Activated CD8-positive, alpha-beta memory T cell treated with anti-CD3 and anti-CD28 coated beads for 48 hours (primary cell): ENCODE results near the gene TRAPPC5.
"Not testable (repeated sequence)": the region's sequence is repeated elsewhere in the genome, so short reads cannot be mapped to it uniquely, and the experiment has no call there.

Experiments
- DNase-seq, 3 experiments: peaks; one replicate each; pipeline ENCODE4 v3.0.0-alpha.2; 2020; ENCODE audit warnings: low read depth in 2 of 3, low spot score in 2 of 3

The TRAPPC5 gene

DNA sequence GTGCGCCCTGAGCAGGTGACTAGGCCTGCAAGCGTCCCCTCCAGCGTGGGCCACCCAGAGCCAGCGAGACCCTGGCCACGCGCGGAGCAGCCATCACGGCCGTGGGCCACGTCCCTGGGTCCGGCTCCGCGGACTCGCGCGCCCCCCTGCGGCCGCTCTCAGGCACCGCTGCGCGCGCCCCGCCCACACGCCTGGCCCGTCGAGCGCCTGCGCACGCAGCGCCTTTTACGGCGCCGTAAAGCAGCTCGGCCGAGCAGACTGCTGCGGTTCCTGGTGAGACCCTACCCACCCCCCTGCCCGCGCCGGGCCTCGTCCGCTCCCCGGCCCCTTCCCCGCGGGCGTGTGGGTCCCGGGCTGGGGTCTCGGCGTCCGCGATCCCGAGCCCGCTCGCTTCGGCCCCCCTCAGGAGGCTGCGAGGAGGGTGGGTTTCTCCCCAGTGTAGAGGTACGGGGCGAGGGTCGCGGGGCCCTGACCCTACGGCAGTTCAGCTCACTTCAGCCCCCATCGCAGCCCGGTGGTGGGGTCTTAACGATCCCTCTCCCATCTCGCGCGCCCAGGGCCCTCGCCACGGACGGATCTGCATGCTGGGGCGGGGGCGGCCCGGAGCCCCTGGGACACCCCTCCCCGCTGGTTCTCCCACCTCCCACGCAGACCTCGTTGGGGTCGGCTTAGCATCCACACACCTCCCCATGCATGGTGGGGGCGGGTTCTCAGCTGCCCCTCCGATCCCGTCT lies at the start of gene TRAPPC5:
TSS of gene TRAPPC5 (plus strand) at position 228 of the 734 bp plus-strand sequence. CDS start 1,421 bp downstream, outside the sequence.
- peak; percentile 72 to 79 (median 77) for DNase-seq

DNA sequence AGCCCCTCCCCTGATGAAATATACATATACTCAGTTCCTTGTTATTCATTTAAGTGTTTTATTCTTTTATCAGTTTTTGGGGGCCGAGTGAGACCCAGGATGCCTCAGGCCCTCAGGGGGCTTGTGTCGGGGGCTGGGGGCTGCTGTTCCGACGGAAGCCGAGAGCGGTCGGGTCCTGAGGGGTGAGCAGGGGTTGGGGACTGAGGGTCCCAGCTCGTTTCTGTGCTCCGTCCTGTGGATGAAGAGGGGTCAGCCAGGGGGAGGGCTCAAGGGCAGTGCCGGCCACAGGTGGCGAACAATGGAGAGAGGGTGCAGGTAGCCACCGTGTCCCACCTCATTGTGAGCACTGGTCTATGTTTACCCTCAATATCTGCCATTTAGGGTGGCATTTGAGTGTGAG lies 49.1 kb upstream of the TRAPPC5 start:
- no peak for DNase-seq

DNA sequence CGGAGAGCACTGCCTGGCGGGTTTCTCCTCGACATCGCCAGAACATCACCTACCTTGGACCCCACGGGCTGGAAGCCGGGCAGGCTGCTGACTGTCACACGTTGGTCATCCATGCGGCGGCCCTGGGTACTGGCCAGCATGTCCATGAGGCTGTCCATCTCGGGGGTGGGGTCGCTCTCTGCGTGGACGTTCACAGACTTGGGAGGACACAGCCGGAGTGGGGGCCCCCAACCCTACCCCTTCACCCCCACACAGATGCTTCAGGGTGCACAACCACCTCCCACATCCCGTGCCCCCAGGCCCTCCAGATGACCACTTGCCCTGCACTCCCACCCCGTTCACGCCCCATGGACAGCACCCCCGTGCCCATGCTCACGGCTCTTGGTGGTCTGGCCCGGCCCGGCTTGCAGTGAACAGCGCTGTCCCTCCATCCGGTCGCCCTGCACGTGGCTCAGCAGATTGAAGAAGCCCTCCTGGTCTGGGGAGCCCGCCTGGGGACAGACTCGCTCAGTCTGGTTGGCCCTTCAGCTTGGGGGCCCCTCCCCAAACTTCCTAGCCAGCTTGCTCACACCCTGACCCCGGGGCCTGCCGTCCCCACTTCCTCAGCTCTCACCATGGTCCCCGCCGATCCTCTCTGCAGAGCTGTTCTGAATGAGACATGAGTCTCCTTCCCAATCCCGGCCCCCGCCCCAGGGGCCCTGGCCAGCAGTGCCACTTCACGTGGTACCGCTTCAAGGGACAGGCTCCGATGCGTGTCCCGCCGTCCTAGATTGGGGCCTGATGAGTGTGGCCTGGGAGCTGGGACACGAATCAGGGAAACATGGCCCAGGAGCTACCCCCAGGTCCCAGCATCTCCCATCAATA lies 48.1 kb upstream of the TRAPPC5 start:
- no peak for DNase-seq

DNA sequence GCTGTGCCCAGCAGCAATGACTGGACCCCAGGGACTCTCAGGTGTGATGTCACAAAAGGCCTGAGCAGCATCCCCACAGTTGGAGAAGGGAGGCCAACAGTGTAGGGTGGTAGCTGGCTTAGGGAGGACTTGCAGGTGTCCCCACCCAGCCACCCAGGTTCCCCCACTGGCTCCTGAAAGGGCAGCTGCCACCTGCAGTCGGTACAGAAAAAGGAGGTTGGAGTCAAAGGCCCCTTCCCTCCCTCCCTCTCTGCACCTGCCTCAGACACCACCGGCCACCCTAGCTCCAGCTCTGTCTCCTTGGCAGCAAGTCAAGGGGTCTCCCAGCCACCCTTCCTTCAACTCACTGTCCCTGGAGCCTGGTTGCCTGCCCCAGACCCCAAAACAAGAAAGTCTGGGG lies 46.9 kb upstream of the TRAPPC5 start, which contains the start of gene PCP2:
TSS of gene PCP2 (minus strand) at position 22 of the 400 bp plus-strand sequence. CDS start 262 bp downstream, outside the sequence.
- no peak for DNase-seq

DNA sequence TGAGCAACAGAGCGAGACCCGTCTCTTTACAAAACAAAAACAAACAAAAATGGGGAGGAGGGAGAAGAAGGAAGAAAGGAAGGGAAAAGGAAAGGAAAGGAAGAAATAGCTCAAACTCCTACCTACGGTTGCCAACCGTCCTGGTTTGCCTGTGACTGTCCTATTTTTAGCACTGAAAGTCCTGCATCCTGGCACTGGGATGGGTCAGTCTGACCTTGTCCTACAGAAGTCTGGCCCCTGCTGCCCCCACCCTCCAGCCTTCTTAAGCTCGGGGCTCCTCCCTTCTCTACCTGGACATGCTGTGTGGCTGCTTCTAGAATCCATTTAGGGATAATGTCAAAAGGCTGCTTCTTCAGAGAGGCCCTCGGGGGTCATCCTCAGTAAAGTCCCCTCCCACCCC lies 45.0 kb upstream of the TRAPPC5 start:
- DNase-seq, result no peak

DNA sequence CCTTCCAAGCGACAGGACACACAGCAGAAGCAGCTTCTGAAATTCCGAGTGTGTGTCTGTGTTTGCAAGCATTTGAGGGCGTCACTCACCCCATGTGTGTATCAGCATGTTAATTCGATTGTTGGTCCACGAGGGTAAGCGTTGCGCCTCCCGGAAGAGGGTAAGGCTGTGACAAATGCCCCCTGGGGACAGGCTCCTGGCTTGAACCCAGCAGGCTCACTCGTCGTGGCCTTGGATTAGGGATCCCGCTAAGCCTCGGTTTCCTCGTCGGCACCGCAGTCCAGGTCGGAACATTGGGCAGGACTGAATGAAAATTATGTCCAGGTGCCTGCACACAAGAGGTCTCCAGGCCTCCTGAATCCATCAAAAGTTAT lies 44.3 kb upstream of the TRAPPC5 start:
- no peak for DNase-seq

DNA sequence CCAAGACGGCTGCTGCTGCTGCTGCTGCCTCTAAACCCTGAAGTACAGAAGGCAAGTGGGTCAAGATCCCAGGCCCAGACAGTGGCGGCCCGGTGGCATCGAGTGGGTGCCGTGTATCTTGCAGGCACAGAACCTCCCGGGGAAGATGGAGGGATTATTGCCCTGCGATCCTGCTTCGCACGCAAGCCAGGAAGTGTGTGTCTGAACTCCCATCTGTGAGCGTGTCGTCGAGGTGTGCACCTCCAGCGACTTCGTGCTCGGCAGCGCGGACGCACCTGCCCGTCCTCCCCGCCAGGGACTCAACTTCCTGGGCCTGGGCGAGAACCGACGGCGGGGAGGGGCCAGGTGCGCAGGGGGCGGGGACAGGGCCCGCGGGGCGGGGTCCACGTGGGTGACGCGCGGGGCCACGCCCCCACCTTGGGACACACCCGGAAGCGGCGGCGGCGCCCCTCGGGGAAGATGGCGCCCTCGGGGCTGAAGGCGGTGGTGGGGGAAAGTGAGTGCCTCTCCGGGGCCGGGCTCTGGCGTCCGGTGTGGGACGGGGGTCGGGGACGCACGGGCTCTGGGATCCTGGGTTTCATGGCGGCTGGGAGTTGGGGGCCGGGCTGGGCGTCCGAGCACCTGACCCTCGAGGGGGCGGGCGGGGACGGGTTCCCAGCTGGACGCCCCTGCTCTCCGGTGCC lies 43.8 kb upstream of the TRAPPC5 start, which contains the start of gene STXBP2:
TSS of gene STXBP2 (plus strand) at position 420 of the 683 bp plus-strand sequence. CDS start at position 460, 40 bp downstream.
- peak; percentile 83 to 89 (median 84) for DNase-seq

DNA sequence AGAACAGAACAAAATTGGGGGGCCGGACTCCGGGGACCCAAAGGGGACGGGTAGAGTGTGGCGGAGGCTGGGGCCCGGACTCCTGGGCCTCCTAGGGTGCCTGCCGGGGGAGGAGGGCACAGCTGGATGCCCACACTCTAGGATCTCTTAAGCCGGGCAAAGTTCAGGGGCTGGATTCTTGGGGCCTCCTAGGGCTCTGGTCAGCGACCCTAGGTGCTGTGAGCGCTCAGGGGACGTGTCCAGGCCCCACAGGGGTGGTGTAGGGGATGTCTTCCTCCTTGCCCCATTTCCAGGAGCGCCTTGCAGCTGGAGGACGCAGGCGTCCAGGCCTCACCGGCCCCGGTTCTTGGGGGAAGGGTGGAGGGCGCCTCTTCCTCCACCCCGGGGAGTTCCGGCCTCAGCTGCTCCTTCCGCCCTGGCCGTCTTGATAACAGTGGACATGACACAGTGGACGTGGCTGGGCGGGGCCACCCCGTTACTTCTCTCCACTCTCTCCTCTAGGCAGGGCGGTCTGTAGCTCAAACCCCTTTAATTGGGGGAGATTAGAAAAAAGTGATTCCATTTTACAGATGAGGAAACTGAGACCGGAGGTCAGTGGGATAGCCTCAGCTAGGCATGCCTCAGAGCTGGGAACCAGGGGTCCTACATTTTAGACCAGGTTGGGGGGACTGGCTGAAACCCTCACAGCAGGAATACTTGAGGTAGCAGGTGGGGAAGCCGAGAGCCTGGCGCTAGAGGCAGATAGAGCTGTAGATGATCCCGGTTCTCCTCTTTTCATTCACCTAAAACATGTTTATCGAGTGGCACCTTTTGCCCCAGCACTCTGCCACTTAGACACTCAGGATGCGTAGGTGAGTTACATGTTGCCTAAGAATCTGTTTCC lies 43.0 kb upstream of the TRAPPC5 start:
- no peak for DNase-seq

DNA sequence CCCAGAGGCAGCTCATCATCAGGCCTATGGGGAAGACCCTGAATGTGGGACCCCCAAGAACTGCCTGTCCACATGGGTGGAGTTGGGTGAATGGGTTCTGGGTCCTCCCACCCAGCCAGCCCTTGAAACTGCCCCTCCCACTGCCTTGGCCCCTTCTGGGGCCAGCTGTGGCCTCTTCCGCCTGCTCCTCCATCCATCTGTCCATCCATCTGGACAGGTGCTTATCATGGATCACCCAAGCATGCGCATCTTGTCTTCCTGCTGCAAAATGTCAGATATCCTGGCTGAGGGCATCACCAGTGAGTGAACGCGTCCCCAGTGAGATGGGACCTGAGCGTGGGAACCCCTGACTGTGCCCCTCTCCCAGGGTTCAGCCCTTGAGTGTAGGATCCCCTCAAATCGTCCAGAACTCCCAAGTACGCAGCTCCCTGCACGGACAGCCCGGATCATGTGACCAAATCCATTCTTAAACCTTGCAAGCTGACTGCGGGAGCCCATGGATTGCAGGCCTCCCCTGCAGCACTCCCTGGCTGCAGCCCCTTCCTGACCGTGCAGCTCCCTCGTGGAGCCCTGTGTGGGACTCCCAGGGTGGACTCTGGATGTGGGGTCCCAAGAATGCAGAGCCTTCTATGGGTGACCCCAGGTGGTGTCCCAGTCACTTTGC lies 41.7 kb upstream of the TRAPPC5 start:
- DNase-seq, result no peak

DNA sequence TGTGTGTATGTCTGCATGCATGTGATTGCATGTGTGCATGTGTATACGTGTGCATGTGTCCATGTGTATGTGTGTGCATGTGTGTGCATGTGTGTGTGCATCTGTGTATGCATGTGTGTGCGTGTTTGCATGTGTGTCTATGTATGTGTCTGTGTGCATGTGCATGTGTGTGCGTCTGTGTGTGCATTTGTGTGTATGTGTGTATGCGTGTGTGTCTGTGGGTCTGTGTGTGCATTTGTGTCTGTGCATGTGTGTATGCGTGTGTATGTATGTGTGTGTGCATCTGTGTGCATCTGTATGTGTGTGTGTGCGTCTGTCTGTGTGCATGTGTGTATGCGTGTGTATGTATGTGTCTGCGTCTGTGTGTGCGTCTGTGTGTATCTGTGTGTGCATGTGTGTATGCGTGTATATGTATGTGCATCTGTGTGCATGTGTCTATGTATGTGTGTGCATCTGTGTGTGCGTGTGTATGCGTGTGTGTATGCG lies 40.7 kb upstream of the TRAPPC5 start:
- no peak for DNase-seq

DNA sequence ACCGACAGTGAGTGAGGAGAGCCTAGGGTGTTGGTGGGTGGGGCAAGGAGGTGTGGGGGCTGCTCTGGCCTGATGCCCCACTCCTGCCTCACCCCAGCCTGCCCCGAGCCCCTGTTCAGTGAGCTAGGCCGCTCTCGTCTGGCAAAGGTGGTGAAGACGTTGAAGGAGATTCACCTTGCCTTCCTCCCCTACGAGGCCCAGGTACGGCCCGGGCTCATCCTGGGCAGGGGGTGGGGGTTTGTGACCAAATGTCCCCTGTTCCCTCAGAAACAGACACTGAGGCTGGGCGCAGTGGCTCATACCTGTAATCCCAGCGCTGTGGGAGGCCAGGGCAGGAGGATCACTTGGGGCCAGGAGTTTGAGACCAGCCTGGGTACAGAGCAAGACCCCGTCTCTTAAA lies 39.8 kb upstream of the TRAPPC5 start:
- no peak for DNase-seq

DNA sequence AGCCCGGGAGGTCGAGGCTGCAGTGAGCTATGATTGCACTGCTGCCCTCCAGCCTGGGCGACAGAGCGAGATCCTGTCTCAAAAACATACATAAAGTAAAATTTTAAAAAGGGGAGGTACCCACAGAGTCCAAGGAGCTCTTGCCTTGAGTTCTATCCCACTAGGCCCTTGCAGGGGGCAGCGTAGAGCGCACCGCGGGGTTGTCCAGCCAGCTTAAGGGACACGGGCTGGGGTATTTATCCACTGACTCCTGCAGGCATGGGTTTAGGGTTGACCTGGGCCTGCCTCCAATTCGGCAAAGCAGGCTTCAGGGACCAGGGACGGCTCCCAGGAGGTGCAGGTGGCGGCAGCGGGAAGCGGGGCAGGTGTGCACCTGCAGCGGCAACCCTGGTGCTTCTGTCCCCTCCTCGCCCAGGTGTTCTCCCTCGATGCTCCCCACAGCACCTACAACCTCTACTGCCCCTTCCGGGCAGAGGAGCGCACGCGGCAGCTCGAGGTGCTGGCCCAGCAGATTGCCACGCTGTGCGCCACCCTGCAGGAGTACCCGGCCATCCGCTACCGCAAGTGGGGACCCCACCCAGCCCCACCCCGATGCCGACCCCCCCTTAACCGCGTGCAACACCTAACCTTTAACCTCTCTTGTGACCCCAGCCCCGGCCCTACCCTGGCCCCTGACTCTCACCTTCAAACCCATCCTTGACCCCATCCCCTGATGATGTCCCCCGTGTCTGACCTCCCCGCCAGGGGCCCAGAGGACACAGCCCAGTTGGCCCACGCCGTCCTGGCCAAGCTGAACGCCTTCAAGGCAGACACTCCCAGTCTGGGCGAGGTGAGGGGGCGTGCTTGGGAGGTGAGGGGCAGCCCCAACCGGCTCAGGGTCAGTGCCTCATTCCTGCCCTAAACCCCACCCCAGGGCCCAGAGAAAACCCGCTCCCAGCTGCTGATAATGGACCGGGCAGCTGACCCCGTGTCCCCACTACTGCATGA lies 39.0 kb upstream of the TRAPPC5 start:
- DNase-seq, result no peak

DNA sequence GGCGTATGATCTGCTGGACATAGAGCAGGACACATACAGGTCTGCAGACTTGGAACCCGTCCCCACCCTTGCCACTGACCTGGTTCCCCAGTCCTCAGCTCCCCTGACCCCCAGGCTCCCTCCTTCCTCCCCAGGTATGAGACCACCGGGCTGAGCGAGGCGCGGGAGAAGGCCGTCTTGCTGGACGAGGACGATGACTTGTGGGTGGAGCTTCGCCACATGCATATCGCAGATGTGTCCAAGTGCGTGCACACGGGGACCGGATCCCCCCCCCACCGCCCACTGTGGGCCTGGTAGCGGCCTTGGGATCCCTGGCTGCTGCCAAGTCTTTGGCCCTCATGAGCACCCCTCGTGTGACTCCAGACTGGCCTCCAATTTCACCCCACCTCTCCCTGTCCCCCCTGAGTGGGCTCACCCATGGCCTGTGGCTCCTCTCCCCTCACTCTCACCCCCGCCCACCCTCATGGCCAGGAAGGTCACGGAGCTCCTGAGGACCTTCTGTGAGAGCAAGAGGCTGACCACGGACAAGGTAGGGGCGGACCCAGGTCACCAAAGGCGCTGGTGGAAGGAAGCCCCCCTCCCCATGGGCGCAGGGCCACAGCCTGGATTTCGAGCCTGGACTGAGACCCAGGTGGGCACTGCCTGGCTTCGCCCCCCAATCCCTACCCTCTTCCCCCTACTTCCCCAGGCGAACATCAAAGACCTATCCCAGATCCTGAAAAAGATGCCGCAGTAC lies 38.2 kb upstream of the TRAPPC5 start:
- no peak for DNase-seq

DNA sequence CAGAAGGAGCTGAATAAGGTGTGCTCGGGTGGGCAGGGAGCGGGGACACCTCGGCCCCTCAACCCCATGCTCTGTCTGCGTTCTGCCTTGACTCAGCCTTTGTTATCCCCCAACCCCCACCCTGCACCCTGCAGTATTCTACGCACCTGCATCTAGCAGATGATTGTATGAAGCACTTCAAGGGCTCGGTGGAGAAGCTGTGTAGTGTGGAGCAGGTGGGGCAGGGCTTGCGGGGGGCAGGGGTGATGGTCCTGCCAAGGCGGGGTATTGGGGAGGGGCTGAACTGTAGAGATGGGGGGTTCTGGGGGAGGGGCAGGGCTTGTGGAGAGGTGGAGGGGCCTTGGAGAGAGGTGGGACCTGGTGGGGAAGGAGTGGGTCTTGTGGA lies 37.6 kb upstream of the TRAPPC5 start:
- no peak for DNase-seq

DNA sequence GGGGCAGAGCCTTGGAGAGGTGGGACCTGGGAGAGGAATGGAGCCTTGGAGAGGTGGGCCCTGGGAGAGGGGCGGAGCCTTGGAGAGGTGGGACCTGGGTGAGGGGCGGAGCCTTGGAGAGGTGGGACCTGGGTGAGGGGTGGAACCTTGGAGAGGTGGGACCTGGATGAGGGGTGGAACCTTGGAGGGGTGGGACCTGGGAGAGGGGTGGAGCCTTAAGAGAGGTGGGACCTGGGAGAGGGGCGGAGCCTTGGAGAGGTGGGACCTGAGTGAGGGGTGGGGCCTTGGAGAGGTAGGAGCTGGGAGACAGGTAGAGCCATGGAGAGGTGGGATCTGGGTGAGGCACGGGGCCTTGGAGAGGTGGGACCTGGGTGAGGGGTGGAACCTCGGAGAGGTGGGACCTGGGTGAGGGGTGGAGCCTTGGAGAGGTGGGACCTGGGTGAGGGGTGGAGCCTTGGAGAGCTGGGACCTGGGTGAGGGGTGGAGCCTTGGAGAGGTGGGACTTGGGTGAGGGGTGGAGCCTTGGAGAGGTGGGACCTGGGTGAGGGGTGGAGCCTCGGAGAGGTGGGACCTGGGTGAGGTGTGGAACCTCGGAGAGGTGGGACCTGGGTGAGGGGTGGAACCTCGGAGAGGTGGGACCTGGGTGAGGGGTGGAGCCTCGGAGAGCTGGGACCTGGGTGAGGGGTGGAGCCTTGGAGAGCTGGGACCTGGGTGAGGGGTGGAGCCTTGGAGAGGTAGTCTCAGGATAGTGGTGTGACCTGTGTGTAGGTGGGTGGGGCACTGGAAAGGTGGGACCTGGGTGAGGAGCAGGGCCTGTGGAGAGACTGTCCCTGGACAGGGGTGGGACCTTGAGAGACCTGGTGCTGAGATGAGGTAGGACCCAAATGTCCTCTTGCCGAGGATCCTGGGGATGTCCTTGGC lies 36.7 kb upstream of the TRAPPC5 start:
- not testable (repeated sequence) for DNase-seq

DNA sequence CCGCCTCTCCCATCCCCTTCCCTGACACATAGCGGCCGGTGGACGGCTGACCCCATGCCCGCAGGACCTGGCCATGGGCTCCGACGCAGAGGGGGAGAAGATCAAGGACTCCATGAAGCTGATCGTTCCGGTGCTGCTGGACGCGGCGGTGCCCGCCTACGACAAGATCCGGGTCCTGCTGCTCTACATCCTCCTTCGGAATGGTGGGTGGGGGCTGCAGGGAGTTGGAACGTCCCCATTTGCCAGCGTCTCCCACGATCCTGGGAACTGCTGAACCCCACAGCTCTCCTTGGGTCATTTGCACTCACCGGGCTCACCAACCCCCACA lies 36.1 kb upstream of the TRAPPC5 start:
- no peak for DNase-seq

DNA sequence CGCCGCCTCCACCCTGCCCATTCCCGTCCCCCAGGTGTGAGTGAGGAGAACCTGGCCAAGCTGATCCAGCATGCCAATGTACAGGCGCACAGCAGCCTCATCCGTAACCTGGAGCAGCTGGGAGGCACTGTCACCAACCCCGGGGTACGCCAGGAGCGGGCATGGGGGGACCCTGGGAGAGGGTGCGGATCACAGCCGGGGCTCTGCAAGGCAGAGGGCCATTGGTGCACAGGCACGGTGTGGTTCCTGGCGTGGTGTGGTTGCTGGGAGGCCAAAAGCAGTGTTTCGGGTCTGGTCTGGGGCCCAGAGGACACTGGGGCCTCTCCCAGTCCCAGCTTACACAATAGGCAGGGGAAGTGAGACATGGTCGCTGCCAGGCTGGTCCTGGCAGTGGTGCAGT lies 35.5 kb upstream of the TRAPPC5 start:
- DNase-seq, result no peak
